HG02870 (cell line): ENCODE measurements around the gene TENM4.
"Not testable (repeated sequence)": the region's sequence is repeated elsewhere in the genome, so short reads cannot be mapped to it uniquely, and the experiment has no call there.

Experiments
- ATAC-seq: cut with Tn5 transposase; IDR thresholded peaks from one replicate; pipeline ENCODE4 v1.9.1; 2021; ENCODE audit warnings: mild to moderate bottlenecking, moderate library complexity; ENCODE audit not compliant: unreplicated experiment

Gene TENM4

GRCh38 chr11:79258576-79258975 is 182.3 kb downstream of the TENM4 start:
- ATAC-seq, result no peak

- no peak for ATAC-seq
These were observed 184.9 kb downstream of the TENM4 start for GRCh38 chr11:79255965-79256364.

GRCh38 chr11:79253280-79253679 is 187.6 kb downstream of the TENM4 start:
- ATAC-seq, result no peak

GRCh38 chr11:79249295-79249993 is 191.4 kb downstream of the TENM4 start:
- no peak for ATAC-seq

GRCh38 chr11:79244798-79245197 is 196.0 kb downstream of the TENM4 start:
- no peak for ATAC-seq

GRCh38 chr11:79244241-79244772 is 196.5 kb downstream of the TENM4 start:
- ATAC-seq, result no peak

GRCh38 chr11:79243422-79244210 is 197.2 kb downstream of the TENM4 start:
- ATAC-seq, result no peak

GRCh38 chr11:79242616-79243015 is 198.2 kb downstream of the TENM4 start:
- ATAC-seq, result no peak

- no peak for ATAC-seq
These were observed 199.0 kb downstream of the TENM4 start for GRCh38 chr11:79241852-79242241.

- no peak for ATAC-seq
These were observed 199.5 kb downstream of the TENM4 start for GRCh38 chr11:79241205-79241851.

- no peak for ATAC-seq
These were observed 203.1 kb downstream of the TENM4 start for GRCh38 chr11:79237703-79238102.

- no peak for ATAC-seq
These were observed 203.7 kb downstream of the TENM4 start for GRCh38 chr11:79237091-79237490.

- ATAC-seq, result no peak
These were observed 204.3 kb downstream of the TENM4 start for GRCh38 chr11:79236541-79236971.

- no peak for ATAC-seq
These were observed 205.1 kb downstream of the TENM4 start for GRCh38 chr11:79235696-79236095.

- no peak for ATAC-seq
These were observed 208.5 kb downstream of the TENM4 start for GRCh38 chr11:79232346-79232745.

GRCh38 chr11:79229047-79229446 is 211.8 kb downstream of the TENM4 start:
- ATAC-seq, result no peak

GRCh38 chr11:79227767-79228755 is 212.8 kb downstream of the TENM4 start:
- no peak for ATAC-seq

- no peak for ATAC-seq
These were observed 213.5 kb downstream of the TENM4 start for GRCh38 chr11:79227308-79227707.

- no peak for ATAC-seq
These were observed 214.7 kb downstream of the TENM4 start for GRCh38 chr11:79226126-79226525.

GRCh38 chr11:79222163-79222562 is 218.7 kb downstream of the TENM4 start:
- ATAC-seq, result not testable (repeated sequence)
